NCI-H748 (cell line): ENCODE measurements around the gene POLE.

ENCODE experiments used
- DNase-seq: peaks from one replicate; lab custom pipeline; 2025; ENCODE audit not compliant: unreplicated experiment; lab: John Stamatoyannopoulos, UW

The POLE gene

DNA sequence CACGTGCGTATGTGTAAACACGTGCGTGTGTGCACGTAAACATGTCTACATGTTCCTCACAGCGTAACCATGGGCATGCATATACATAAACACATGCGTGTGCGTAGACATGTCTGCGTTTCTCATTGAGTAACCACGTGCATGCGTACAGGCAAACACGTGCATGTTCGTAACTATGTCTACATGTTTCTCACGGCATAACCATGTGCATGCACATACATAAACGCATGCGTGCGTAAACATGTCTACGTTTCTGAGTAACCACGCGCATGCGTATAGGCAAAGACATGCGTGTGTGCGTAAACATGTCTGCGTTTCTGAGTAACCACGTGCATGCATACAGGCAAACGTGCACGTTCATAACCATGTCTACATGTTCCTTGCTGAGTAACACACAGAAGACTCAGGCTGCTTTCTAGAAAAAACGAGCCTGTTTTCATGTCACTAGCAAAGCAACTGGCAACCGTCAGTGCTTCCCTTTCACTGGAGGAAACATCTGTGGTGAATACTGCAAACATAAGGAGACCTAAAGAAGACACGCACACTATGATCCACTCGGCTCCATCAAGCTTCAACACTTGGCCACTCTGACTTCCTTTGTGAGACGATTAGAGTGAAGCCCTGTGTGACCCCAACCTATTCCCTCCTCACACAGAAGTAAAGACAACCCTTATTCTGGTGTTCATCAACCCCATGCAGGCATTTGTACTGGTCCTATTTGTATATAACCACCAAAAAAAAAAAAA is 28.8 kb downstream of the POLE start:
- no peak for DNase-seq

DNA sequence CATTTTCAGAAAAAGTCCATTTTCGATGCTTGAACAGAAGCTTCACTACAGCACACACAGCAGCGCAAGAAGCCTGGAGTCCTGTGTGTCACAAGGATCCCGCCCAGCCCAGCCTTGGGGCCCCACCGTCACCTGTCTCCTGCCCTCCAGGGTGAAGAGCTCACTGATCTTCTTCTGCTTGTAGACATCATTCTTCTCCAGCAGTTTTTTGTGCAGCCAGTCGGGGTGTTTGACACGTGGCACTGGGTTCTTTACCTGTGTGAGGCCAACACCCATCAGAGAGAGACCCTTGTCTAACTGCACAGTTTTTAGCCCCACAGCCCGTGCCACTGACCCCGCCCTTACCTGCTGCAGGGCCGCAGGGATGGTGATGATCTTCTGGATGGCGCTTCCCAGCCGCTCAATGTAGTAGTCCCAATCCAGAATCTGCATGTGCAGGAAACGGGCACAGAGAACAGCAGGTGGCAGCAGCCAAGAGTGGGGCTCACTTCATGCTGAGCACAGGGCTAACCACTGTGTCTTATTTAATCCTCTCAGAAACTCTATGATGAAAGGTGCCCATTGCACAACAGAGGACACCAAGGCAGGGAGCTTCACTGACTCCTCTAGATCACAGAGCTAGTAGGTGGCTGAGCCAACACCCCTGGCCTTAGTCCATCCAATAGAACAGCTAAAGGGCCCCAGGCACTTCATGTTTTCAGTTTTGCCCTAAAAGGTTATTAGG is 30.0 kb downstream of the POLE start:
- no peak for DNase-seq

DNA sequence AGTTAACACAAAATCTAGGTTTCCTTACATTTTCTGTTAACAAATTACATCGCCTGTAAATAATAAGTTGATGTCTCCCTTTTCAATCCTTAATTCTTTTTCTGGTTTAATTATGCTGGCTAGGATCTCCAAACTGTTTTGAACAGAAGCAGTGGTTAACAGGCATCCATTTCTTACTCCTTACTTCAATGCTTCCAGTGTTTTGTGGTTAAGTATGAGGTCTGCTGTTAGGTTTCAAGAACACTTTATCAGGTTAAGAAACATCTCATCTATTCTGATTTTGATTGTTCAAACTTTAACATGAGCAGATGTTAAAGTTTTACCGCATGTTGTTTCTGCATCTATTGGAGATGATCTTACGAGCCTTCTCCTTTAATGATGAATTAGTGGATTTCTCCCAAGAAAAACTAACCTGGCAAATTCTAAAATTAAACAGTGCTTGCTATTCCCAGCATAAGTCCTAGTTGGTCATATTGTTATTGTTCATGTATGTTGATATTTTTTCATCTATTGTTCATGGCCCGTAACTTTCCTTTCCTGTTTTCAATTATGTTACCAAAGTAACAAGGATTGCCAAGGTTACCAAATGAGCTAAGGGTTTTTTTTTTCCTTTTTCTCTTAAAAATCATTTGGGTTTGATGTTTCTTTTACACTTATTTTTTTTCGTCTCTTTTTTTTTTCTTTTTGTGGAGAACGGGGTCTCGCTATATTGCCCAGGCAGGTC is 33.4 kb downstream of the POLE start:
- no peak for DNase-seq

DNA sequence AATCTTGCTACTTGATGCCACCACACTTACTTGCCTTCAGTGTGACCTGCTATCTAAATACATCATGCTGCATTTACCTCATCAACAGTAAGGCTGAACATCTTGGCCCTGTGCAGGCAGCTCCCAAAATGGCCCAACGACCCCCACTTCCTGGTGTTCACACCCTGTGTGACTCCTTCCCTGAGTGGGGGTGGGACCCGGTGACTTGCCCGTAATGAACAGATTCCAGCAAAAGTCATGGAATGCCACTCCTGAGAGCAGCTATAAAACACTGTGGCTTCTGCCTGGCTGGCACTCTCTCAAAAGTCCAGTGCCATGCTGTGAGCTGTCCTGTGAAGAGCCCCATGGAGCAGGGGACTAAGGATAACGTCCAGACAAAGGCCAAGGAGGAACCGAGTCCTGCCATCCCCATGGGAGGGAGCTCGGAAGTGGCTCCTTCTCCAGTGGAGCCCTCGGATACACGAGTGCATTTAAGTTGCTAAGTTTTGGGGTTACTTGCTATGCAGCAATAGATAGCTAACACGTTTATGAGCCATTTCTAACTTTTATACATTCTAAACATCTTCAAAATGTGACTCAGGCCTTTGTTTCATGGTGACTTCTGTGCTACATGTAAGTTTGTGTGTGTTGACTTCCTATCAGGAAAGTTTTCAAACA is 35.6 kb downstream of the POLE start:
- no peak for DNase-seq

DNA sequence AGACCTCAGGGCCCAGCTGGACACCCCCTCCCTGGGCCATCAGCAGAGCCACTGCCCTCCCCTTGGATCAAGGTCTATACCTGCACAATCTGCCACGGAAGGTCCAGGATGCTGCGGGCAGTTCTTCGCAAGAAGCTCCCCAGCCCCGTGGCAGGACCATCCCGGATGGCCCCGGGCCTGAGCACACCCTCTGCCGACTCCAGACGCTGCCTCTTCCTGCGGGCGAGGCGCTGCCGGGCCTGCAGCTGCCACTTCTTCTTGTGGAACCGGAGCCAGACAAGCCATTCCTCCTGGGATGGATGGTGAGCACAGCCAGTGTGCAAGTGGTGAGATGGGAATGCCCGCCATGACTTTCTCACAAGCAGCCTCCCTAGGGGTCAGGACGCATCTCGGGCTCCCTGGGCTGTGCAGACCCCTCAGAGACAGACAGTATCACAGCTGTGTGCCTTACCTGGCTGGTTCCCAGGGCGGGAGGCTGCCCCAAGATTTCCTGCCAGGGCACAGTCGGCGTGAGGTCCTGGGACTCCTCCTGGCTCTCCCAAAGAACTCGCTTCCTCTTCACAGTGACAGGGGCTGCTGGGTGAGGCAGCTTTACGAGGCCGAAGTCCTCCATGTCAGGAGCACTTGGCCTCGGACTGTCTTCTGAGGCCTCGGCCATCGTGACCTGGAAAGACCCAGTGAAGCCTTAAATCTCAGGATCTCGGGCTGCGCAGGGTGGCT is 37.8 kb downstream of the POLE start:
- no peak for DNase-seq

DNA sequence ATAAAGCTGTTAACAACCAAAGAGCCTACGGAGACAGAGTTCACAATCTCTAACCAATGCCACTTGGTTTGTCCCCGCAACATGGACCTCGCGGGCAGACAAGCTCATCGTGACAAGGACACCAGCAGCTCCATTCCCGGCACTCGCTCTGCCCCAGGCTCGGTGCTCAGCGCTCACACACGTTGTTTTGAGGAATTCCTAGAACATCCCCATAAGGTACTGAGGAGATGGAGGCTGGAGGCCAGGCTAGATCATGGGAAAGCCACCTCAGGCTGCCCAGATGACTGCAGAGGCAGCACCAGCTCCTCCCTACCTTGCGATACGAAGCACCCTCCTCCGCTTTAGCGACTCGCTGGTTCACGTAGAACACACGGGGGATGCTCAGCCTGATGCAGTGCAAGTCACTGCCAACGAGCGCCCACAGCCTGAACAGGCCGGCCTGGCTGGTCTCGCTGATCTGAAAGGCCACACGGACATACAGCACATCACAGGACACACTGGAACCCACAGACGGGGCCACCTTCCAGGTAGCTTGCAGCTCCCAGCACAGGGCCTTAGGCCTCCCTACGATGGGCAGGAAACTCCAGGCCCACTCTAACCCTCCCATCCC is 38.4 kb downstream of the POLE start:
- DNase-seq = no peak

DNA sequence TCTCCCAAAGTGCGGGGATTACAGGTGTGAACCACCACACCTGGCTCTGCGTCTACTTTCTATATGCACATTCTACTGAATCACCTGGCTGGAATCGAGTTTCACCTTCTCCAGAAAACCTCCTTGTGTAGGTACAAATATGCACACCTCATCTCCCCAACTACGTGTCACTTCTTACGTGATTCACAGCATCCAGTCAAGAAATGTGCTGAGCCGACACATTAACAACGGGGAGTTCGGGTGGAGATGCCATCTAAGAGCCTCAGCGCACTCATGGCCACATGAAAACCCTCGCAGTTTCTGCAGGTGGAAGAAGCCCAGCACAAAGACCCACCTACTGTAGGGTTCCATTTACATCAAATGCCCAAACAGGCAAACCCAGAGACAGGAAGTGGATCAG is 39.3 kb downstream of the POLE start:
- no peak for DNase-seq

DNA sequence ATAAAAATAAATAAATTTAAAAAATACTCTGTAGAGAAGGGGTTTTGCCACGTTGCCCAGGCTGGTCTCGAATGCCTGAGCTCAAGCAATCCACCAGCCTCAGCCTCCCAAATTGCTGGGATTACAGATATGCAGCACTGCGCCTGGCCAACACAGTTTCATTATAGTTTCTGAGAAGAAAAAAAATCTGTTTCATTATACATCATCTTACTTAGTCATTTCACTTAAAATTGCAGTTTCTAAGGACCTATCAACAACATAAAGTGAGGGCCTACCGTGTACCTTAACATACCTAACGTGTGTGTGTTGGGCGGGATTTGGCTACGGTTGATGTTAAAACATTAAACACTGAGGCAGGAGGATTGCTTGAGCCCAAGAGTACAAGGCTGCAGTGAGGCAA is 40.3 kb downstream of the POLE start:
- no peak for DNase-seq

DNA sequence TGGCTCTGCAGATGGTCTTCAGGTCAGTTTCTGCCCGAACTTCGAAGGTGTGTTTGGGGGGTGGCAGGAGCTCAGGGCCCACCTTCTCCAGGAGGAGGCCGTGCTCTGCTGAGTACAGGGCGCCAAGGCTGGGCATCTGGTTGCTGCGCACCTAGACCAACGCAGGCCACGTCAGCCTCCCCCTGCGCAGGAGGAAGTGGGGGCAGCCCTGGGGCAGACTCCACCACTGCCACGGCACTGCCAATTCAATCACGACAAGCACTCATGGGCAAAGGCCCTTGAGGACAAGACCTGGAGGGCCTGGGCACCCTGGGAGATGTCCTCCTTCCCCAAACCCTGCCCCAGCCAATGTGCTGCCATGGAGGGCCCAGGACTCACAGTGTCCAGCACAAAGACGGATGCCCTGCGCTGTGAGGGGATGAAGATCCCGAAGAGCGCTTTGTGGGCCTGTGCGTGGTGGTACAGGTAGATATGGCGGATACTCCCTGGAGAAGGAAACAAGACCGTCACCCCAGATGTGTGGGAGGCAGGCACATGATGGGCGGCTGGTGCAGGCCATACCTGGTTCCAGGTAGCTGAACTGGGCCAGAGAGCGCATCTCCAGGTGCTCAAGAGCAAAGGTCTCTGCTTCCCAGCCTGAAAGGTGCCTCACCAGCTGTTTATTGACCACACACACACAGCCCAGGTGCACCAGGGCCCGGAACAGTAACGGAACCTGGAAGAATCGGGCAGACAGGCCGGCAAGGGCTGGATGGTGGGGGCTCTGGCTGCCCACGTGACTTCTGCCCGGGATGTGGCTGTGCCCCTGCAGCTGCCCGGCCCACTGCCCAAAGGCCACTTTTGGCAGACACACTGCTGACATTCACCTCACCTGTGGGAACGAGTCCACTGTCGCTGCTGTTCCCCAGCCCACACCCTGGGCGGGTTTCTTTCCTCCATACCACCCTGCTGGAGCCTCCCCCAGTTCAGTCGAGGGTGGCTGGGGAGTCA is 44.0 kb downstream of the POLE start:
- no peak for DNase-seq

DNA sequence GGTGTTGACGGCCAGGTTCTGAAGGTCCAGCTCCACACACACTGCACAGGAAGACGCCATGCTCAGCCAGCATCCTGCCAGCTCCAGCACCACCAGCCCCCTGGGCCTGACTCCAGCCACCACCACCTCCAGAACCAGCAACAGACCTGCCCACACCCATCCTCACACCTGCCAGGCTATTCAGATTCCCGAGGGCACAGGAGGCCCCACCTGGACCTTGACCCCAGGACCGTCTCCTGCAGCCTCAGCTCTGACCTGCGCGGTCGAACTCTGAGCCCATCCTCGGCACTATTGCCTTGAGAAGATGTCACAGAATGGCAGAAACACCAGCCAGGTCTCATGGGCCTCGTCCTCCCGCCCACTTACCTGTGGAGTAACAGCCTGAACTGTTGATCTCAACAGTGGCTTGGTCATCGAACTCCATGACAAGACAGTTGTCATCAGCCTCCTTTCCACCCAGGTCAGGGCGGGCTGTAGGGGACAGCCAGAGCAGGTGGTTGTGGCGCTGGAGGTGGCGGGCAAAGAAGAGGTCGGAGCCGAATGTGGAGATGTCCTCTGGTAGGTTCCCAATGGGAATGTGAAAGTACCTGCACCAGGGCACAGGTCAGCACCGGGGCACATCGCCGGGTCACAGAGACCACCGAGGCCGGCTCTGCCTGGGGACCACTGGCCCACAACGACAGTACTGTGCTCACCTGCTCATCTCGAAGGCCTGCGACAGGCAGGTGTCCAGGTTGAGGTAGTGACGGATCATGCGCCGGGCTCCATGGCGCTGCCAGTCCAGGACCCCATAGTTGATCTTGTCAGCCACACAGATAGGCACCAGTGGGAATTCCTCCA is 45.1 kb downstream of the POLE start:
- no peak for DNase-seq

DNA sequence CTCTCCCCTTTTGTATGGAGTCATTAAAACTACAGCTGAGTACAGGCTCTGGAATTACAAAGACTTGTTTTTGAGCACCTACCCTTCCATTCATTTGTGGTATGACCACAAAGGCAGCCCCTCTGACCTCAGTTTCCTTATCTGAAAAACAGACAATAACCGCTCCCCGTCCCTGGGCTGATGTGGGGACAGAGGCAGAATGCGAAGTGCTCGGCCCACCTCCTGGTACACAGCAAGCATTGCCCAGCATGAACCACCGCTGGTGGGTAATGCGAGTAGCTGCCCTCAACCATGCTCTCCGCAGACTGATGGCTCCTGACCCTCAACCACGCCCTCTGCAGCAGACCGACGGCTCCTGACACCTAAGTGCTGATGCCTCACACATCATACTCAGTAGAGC is 46.2 kb downstream of the POLE start:
- no peak for DNase-seq

DNA sequence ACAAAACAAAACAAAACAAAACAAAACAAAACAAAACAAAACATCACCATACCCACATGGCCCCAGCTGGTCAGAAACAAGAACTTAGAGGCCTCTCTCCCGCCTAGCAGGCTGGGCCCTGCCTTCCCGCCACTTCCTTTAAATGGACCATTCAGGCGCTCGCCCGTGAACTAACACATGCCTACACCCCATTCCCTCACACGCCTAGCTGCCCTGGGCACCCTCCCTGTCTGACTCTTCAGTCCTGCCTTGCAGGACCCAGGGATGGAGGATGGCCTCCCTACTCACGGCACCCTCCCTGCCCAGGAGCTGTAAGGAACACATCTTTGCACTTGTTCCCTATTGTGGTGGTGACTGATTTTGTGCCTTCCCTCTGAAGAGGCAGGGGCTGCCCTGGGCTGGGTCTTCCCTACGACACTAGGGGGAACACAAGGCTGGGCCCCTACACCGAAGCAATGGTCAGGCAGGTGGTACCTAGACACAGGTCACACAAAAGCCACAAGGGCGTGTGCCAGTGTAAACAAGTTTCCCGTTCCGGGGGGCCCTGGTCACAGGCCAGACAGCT is 47.1 kb downstream of the POLE start:
- no peak for DNase-seq

DNA sequence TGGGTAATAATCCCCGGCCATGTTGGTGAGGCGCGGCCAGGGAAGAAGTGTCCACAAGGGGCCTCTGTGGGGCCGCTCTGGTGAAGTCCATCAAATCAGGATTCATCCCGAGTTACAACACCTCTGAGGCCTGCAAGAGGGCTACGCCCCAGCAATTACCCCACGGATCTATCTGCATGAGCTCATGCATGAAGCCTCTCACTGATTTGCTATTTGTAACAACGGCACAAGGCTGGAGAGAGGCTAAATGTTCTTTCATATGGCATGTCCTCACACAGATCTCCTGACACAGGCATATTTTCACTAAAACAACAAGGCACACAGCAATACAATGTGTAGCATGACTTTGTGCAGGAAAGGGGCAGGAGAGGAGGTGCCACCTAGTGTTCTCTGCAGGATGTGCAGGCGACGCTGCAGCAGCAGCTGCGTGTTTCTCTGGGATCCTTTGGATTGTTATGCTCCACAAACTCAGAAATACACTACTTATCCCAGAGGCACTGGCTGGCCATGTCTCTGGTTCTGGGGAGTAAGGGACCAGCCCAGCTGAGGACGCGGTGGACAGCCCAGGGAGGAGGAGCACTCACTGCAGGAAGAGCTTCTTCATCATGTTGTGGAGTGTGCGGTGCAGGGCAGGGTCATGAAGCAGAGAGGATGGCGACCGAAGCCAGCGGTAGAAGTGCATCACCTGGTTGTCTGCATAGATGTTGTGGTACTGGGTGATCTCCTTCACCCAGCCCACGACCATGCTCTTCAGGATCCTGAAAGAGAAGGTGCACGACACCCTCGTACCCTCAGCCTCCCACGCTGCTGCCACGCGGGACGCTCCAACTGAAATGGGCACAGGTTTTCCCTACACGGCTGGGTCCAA is 48.4 kb downstream of the POLE start:
- no peak for DNase-seq

DNA sequence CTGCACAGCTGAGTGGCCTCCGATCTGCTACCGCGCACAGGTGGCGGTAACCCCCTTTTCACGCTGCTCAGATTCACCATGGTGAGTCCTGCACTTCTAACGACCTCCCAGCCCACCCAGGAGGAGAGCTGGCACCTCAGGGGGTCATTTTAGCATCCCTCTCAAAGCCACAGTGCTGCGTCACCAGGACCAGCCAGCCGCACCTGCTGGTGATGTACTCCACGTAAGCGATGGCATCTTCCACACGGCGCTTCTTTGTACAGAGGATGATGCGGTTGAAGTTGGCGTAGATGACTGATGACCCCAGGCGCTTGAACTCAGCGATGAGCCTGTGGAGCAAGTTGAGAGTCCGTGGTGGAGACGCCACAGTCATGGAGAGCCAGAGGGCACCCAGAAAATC is 49.3 kb downstream of the POLE start:
- DNase-seq = no peak

DNA sequence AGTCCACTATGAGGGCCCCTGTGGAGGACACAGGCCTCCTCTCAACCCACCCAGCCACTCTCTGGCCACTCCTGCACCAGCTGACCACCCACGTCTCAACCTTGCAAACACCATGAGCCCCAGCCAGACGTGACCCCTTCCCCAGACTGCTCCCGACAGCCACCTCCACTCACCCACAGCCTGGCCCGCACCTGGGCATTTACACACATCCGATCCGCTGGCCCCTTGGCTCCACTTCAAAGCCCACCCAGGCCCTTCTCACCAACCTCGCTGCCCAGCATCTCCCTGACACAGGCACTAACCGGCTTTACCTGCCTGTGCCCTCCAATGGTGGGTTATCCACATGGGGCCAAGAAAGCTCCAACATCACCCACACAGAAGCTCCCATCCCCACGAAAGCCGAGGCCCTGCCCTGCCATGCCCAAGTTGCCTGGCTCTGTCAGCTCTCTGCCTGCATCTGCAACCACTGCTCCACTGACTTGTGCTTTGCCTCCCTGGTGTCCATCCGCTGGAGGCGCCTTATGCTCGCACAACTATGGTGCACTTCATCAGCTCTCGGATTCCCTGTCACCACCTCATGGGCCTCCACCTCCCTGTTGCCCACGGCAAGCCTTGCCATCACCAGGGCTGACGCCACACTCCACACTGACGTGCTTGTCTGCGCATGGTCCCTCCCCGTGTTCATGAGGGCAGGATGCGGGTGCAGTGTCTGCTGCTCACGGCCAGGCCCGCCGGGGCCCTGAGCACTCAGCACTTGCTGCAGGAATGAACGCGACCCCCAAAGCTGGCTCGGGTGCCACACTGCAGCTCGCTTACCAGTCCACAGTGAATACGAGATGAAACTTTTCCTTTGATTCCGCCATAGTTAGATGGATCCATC is 51.8 kb downstream of the POLE start:
- no peak for DNase-seq

DNA sequence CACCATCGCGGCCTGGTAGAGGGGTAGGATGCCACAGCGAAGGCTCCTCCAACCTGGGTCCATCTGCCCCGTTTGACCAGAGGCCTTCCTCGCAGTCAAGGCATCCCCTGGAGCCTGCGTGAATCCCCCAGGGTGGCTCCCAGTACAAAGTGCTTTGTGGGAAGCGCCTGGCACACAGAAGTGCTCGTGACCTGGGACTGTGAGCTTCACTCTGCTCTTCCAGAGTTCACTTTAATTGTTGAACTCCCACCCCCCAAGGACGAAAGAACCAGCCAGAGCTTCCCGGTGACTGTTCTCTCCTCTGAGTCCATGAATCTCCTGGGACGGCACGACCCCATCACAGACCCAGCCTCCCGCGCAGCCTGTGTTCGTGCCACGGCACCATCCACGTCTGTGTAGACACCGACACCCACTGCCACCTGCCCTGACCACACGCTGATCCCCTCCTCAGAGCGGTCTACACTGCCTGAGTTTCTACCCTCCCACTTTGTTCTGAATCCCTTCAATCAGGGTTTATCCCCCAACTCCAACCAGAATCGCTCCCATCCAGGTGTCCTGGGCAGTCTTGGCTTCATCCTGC is 52.6 kb downstream of the POLE start:
- no peak for DNase-seq
